HS-27A (cell line): ENCODE measurements around the gene PPP1CC.
"Not testable (repeated sequence)": the region's sequence is repeated elsewhere in the genome, so short reads cannot be mapped to it uniquely, and the experiment has no call there.

Experiments used
- DNase-seq: peaks from one replicate; pipeline ENCODE4 v3.0.0-alpha.2; 2012; ENCODE audit warnings: low read depth, missing footprints

Gene PPP1CC

DNA sequence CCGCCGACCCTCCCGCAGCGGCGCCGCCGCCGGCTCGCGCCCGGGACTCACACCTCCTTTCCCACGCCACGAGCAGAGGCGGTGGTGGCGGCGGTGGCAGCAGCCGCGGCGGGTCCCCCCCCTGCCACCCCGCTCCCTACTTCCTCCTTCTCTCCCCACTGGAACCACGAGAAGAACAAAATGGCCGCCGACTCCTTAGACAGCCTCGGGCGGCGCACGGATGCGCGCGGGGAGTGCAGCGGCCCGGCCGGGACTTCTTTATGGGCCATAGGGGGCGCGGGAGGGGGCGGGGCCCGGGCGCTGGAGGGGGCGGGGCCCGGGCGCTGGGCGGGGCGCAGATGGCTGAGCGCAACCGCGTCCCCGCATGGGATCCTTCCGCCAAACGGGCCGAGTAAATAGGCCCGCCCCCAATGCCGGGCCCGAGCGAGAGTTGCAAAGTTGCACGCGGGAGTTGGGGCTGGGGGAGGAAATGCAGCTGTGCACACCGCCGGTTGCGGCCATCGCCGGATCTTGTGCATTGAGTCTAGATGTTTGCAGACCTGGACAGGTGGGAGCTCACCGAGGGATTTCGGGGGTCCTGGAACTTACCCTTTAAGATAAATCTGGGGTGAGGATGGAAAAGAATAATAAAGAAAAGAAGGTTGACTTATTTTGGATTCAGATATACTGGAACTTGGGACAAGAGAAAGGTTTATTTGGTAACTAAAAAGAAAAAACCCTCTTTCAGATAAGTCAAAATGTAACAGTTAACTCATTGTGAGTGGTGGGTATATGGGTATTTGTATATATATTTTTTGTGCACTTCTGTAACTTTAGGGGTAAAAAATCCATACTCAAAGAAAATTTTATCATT is at the start of gene PPP1CC:
TSS of gene PPP1CC (minus strand) at position 174 of the 853 bp plus-strand sequence. CDS start 184 bp downstream, outside the sequence.
- peak; percentile 76 for DNase-seq

DNA sequence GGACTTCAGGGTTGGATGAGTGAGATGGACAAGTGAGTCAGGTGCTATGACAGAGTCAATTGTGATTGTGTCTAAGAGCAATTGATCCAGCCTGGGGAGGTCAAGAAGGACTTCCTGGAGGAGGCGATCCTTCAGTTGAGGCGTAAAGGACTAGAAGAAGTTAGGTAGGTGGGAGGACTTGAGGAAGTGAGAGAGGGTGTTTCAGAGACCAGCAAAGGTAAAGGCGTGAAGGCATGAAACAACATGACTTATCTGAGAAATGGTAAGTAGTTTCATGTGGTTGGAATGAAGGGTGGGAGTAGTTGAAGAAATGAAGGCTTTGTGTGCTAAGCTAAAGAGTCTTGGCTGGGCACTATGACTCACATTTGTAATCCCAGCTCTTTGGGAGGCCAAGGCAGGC is 48.9 kb upstream of the PPP1CC start:
- DNase-seq, result no peak

GRCh38 chr12:110790301-110790700 is 47.6 kb upstream of the PPP1CC start:
- DNase-seq, result no peak

- no peak for DNase-seq
These were observed 43.3 kb upstream of the PPP1CC start for GRCh38 chr12:110786012-110786411.

DNA sequence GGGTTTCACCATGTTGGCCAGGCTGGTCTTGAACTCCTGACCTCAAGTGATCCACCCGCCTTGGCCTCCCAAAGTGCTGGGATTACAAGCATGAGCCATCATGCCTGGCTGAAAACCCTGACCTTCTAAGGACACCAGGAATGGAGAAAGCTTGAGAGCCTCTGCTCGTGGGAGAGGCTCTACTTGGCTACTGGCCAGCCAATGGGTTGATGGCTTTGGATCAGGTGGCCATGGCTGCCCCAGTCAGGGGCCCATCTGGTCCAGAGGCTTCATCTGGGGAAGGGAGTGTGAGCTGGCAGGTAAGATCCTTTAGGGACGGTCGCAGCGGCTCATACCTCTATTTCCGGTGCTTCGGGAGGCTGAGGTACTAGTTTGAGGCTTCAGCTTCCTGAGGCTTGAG is 42.5 kb upstream of the PPP1CC start:
- no peak for DNase-seq

DNA sequence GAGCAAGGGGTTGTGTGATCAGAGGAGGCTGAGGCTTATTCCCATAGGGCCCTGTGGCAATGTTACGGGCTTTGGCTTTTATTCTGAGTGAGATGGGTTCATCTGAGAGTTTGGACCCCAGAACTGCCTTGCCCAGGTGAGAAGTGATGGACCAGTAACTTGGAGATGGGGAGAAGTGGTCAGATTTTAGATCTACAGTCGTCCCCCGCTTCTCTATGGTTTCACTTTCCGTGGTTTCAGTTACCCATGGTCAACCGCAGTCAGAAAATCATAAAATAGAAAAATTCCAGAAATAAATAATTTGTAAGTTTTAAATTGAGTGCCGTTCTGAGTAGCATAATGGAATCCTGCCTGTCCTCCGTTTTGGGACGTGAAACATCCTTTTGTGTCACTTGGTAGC is 40.2 kb upstream of the PPP1CC start:
- no peak for DNase-seq

DNA sequence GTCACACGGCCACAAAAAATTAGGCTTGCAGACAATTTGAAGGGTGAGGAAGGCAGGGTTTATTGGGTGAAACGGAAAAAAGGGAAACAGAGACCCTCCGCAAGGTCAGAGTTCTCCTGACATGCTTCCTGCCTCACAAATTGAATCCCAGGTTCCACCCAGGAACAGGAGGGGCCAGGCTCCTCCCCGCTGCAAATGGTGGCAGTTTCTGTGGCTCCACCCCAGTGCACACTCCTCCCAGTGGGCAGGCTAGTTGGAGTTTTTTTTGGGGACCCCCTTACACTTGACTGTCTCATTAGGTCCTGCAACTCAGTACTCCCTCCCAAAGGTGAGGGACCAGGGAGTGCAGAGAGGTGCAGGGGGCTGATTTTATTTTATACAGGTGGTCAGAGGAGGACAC is 39.4 kb upstream of the PPP1CC start:
- no peak for DNase-seq

- no peak for DNase-seq
These were observed 37.8 kb upstream of the PPP1CC start for GRCh38 chr12:110780448-110780847.

- no peak for DNase-seq
These were observed 36.3 kb upstream of the PPP1CC start for GRCh38 chr12:110778833-110779577.

DNA sequence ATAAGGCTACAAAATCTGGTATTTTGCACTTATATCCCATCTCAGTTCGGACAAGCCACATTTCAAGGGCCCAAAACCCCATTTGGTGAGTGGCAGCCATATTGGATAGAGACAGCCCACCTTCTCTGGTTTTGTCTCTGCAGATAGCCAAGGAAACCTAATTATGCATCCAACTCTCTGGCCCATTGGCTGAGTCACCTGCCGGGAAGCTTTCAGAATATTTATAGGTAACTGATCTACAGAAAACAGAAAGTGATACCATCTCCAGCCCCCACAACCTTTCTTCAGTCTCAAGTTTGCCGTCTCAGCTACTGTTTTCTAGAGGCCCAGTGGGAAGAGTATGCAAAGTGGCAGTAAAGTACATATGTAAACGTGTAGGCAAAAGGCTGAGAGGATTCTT is 33.7 kb upstream of the PPP1CC start:
- no peak for DNase-seq

GRCh38 chr12:110775997-110776396 is 33.3 kb upstream of the PPP1CC start:
- no peak for DNase-seq

- no peak for DNase-seq
These were observed 32.1 kb upstream of the PPP1CC start for GRCh38 chr12:110774824-110775223.

DNA sequence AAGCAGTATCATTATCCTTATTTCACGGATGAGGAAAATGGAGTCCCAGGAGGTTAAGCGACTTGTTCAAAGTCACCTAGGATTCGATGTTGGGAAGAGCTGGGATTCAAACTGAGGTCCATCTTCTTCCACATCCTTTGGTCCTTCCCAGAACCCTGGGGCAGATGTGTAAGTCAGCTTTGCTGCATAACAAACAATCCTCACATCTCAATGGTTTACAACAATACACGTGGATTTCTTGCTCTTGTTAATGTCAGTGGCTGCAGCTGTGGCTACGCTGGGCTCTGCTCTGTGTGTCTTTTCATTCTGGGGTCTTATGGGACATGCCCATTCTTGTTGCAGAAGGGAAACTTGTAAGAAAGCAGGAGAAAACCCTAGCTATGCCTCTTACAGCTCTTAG is 26.3 kb upstream of the PPP1CC start:
- no peak for DNase-seq

GRCh38 chr12:110767863-110768262 is 25.2 kb upstream of the PPP1CC start:
- DNase-seq, result no peak

- DNase-seq, result no peak
These were observed 23.8 kb upstream of the PPP1CC start for GRCh38 chr12:110766311-110767154.

DNA sequence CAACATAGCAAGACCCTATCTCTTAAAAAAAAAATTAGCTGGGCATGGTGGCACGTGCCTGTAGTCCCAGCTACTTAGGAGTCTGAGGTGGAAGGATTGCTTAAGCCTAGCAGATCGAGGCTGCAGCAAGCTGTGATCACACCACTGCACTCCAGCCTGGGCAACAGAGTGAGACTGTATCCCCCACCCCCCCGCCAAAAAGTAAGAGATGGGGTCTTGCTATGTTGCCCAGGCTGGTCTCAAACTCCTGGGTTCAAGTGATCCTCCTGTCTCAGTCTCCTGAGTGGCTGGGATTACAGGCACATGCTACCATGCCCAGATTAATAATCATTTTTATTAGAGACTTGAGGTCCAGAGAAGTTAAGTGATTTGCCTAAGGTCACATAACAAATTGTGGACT is 22.9 kb upstream of the PPP1CC start:
- not testable (repeated sequence) for DNase-seq

DNA sequence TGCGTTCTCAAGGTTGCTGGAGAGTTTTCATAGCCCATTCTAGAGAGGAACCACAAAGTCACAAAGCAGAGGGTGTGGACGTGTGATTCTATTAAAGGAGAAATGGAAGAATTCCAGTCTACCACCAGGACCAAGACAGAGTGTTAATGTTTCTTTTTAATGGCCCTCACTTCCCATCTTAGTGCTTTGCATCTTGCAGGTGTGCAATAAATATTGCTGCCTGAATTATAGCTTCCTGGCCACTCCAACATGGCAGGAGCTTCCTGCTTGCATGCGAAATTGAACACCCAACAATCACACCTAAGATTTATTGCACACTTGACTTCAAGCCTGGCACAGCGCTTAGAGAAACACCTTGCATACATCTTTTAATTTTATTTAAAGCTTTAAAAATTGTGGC is 22.4 kb upstream of the PPP1CC start:
- DNase-seq, result no peak

- DNase-seq, result no peak
These were observed 20.9 kb upstream of the PPP1CC start for GRCh38 chr12:110763583-110763982.

DNA sequence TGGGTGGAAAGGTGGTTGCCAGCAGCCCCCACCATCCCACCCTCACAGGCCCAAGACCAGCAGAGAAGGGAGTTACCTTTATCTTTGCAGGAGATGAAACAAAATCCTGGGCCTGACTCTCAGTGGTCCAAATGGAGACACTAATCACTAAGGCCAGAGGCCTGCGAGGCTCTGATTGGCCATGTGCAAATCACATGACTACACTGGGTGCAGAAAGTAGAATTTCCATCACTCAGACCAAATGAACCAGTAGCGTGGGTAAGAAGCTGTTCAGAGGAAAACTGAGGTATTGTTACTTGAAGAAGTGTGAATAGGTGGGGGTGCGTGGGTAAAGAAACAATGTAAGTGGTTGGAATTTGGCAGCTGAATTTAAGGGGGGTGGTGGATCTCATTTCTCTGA is 20.2 kb upstream of the PPP1CC start:
- DNase-seq, result no peak

- DNase-seq, result no peak
These were observed 17.5 kb upstream of the PPP1CC start for GRCh38 chr12:110760204-110760609.

DNA sequence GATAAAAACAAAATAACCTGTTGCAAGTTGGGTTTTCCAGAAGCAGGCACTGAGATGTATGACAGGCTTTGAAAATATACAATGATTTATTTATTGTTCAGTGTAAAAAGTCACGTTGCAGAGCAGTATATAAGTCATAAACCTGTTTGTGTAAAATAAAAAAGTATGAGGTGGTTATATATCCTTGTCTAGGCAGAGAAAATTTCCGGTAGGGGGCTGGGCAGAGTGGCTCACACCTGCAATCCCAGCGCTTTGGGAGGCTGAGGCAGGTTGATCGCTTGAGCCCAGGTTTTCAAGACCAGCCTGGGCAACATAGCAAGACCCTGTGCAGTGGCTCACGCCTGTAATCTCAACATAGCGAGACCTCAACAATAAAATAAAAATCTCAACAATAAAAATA is 16.2 kb upstream of the PPP1CC start:
- no peak for DNase-seq

- no peak for DNase-seq
These were observed 13.9 kb upstream of the PPP1CC start for GRCh38 chr12:110756611-110757010.
